NT2/D1 (cell line): Measurements from ENCODE around the gene GALM.

Experiments used
- SUZ12 ChIP-seq: IDR thresholded peaks from 2 replicates; pipeline ENCODE4 v1.6.1; 2011; ENCODE audit not compliant: insufficient read length, insufficient read depth; ENCODE audit errors: extremely low read depth
- YY1 ChIP-seq: IDR thresholded peaks from 2 replicates; pipeline ENCODE4 v1.6.1; 2011; ENCODE audit not compliant: insufficient read length, insufficient read depth
- ZNF274 ChIP-seq: IDR thresholded peaks from 2 replicates; pipeline ENCODE4 v1.6.1; 2011; ENCODE audit warnings: mild to moderate bottlenecking, low read depth, low read length

- TF ChIP-seq YY1 (no peak), ZNF274 (no peak), SUZ12 (no peak)
These were observed at the start of gene GALM for GRCh38 chr2:38665854-38666555.
